ENCODE results near the gene BUD13.
"Not testable (repeated sequence)": the region's sequence is repeated elsewhere in the genome, so short reads cannot be mapped to it uniquely, and the experiment has no call there.

The BUD13 gene, protein sequence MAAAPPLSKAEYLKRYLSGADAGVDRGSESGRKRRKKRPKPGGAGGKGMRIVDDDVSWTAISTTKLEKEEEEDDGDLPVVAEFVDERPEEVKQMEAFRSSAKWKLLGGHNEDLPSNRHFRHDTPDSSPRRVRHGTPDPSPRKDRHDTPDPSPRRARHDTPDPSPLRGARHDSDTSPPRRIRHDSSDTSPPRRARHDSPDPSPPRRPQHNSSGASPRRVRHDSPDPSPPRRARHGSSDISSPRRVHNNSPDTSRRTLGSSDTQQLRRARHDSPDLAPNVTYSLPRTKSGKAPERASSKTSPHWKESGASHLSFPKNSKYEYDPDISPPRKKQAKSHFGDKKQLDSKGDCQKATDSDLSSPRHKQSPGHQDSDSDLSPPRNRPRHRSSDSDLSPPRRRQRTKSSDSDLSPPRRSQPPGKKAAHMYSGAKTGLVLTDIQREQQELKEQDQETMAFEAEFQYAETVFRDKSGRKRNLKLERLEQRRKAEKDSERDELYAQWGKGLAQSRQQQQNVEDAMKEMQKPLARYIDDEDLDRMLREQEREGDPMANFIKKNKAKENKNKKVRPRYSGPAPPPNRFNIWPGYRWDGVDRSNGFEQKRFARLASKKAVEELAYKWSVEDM

GRCh38 chr11:116772443-116773202 is at the start of gene BUD13:
Gene BUD13, minus strand, starts transcription at chr11:116772987. Its CDS starts 23 bp downstream, at chr11:116772964.
- peak; percentile 81 for DNase-seq

GRCh38 chr11:116822575-116822974 is 49.8 kb upstream of the BUD13 start:
- no peak for DNase-seq

DNA sequence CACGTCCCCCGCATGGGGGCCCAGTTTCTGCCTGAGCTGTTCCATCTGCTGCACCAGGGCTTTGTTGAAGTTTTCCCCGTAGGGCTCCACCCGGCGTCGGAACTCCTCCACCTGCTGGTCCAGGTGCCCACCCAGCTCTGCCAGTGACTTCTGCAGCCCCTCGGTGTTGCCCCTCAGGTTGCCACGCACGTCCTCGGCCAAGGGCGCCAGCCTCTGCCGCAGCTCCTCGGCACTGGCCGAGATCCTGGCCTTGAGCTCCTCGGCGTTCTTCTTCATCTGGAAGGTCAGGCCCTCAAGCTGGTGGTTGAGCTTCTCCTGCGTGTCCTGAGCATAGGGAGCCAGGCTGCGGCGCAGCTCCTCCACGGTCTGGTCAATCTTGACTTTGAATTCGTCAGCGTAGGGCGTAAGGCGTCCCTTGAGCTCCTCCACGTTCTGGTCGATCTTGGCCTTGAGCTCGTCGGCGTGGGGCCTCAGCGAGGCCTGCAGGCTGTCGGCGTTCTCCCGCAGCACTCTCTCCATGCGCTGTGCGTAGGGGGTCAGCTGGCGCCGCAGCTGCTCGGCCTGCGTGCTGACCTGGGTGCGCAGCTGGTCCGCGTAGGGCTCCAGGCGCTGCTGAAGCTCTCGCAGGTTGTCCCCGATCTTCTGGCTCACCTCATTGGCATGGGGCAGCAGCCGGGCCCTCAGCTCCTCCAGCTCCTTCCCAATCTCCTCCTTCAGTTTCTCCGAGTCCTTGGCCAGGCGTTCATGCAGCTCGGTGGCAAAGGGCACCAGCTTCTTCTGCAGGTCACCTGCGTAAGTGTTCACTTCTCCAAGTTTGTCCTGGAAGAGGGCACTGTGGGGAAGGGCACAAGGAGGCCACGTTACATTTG is 48.5 kb upstream of the BUD13 start:
- no peak for DNase-seq

- no peak for DNase-seq
Observed at GRCh38 chr11:116819049-116819448, 46.3 kb upstream of the BUD13 start.

DNA sequence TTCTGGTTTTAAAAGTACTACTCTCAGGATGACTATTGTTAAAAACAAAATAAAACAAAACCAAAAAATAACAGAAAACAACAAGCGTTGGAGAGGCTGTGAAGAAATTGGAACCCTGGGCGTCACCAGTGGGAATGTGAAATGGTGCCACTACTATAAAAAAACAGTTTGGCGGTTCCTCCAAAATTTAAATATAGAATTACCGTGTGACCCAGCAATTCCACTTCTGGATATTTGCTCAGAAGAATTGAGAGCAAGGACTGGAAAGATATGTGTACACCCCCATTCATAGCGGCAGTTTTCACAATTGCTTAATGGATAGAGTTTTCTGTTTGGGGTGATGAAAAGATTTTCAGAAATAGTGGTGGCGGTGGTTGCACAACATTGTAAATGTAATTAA is 41.7 kb upstream of the BUD13 start:
- peak; percentile 49 for DNase-seq

- no peak for DNase-seq
Observed at GRCh38 chr11:116813781-116814471, 41.1 kb upstream of the BUD13 start.

DNA sequence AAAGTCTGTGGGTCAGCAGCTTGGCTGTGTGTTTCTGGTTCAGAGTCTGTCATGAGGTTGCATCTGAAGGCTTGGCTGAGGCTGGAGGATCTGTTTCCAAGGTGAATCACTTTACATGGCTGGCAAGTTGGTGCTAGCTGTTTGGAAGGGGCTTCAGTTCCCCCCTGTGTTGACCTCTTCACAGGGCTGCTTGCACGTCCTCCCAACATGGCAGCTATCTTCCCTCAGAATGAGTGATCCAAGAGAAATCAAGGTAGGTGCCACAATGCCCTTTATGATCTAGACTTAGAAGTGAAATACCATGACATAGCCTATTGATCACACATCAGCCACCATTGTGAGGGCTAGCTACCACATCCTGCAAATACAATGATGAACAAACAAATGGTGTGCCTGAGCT is 40.4 kb upstream of the BUD13 start:
- no peak for DNase-seq

- no peak for DNase-seq
Observed at GRCh38 chr11:116812109-116812508, 39.3 kb upstream of the BUD13 start.

GRCh38 chr11:116811194-116811593 is 38.4 kb upstream of the BUD13 start:
- DNase-seq, result no peak

- DNase-seq, result no peak
Observed at GRCh38 chr11:116808262-116809175, 35.7 kb upstream of the BUD13 start.

- no peak for DNase-seq
Observed at GRCh38 chr11:116807601-116808261, 34.9 kb upstream of the BUD13 start.

GRCh38 chr11:116804001-116804400 is 31.2 kb upstream of the BUD13 start:
- no peak for DNase-seq

DNA sequence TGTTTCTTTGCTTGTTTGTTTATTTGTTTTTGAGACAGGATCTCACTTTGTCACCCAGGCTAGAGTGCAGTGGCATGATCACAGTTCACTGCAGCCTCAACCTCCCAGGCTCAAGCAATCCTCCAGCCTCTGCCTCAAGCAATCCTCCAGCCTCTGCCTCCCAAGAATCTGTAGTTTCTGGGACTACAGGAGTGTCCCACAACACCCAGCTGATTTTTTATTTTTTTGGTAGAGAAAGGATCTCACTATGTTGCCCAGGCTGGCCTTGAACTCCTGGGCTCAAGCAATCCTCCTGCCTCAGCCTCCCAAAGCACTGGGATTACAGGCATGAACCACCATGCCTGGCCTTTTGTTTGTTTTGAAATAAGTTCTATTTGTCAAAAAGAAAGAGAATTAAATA is 28.9 kb upstream of the BUD13 start:
- not testable (repeated sequence) for DNase-seq

DNA sequence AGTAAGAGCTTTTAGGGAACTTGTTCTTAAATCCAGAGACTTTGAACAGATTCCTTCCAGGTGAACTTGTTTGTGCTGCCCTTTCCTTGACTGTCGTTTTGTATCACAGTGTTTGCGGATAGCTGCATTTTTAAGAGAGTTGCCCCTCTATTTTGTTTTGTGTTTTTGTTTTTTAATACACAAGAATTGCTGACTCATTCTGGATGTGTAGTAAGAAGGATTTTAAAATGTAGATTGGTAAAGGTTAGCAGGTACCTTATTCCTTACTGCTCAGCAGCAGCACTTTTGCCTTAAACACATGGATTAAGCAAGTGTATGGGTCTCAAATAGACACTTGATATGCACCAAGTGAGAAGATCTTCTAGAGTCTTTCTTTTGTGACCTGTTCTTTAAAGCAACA is 27.8 kb upstream of the BUD13 start:
- DNase-seq, result no peak

- no peak for DNase-seq
Observed at GRCh38 chr11:116798368-116798767, 25.6 kb upstream of the BUD13 start.

DNA sequence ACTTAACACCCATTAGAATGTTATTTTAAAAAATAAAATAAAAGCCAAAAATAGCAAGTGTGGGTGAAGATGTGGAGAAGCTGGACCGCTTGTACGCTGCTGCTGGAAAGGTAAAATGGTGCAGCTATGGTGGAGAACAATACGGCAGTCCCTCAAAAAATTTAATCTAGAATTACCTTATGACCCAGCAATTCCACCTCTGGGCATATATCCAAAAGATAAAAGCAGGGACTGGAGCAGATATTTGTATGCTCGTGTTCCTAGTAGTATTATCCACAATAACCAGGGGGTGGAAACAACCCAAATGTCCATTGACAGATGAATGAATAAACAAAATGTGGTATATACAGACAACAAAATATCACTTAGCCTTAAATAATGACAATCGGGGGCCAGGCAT is 25.0 kb upstream of the BUD13 start:
- no peak for DNase-seq

DNA sequence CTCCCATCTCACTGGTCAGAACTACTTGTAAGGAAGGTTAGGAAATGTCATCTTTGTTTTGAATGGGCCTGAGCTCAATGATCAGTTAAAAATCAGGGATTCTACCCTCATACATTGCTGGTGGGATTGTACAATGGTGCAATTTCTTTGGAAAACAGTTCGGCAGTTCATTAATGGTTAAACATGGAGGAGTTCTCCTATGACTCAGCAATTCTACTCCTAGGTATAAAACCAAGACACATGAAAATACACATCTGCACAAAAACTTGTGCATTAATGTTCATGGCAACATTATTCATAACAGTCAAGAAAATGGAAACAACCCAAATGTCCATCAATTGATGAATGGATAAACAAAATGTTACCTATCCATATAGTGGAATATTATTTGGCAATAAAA is 23.8 kb upstream of the BUD13 start:
- DNase-seq, result no peak

- no peak for DNase-seq
Observed at GRCh38 chr11:116794851-116795250, 22.1 kb upstream of the BUD13 start.

- DNase-seq, result peak; percentile 44
Observed at GRCh38 chr11:116793772-116794097, 20.9 kb upstream of the BUD13 start.
